Adipocyte (in vitro differentiated cells): Measurements from ENCODE around the gene KDM6A.
"Not testable (repeated sequence)": the region's sequence is repeated elsewhere in the genome, so short reads cannot be mapped to it uniquely, and the experiment has no call there.

Source experiments
- DNase-seq: peaks from one replicate; pipeline ENCODE4 v3.0.0-alpha.2; 2015; ENCODE audit warnings: low read depth
- H3K27me3 ChIP-seq: replicated peaks from 2 replicates; pipeline ENCODE4 v1.7.0; 2013; ENCODE audit warnings: mild to moderate bottlenecking, low read length, moderate library complexity; ENCODE audit not compliant: control insufficient read depth, insufficient read depth
- H3K36me3 ChIP-seq: 2 replicates; pipeline ENCODE4 v1.7.0; 2013; ENCODE audit warnings: low read length, mild to moderate bottlenecking, moderate library complexity; ENCODE audit not compliant: control insufficient read depth, insufficient read depth, severe bottlenecking
- H3K4me1 ChIP-seq: 2 replicates; pipeline ENCODE4 v1.7.0; 2013; ENCODE audit warnings: mild to moderate bottlenecking, low read length, moderate library complexity; ENCODE audit not compliant: control insufficient read depth, insufficient read depth
- H3K4me3 ChIP-seq: 2 replicates; pipeline ENCODE4 v1.7.0; 2013; ENCODE audit warnings: mild to moderate bottlenecking, low read length, moderate library complexity
- H3K9ac ChIP-seq: 2 replicates; pipeline ENCODE4 v1.7.0; 2013; ENCODE audit warnings: mild to moderate bottlenecking, low read length, moderate library complexity
- H3K9me3 ChIP-seq: 2 replicates; pipeline ENCODE4 v1.7.0; 2013; ENCODE audit warnings: mild to moderate bottlenecking, low read length, moderate library complexity; ENCODE audit not compliant: control insufficient read depth

Gene KDM6A

DNA sequence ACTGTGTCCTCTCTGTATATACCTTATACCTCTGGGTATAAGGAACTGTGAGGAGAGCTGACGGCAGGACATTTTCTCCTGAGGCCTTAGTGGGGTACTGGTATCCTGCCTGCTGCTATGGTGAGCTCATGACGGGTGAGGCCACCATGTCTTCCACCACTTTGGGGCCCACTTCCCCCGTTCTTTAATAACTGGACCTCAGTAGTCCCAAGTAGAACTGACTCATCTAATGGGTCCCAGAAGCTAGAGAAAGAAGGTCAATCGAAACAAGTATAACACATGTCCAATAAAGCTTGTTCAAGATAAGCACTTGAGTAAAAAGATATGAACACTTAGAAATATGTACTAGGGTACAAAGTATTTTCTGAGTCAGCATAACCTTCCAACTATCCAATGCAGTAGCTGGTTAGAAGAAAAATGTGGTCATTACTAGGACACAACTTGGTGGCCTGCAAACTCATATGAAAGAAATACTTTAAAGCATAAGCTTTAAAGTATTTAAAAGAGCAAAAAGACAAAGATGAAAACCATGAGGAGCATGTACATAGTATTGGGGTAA is 256.0 kb downstream of the KDM6A start:
- peaks cover 3% of the 10 kb centered on the region for H3K27me3 ChIP-seq
- H3K9me3 ChIP-seq, result peaks cover 32% of the 10 kb centered on the region
- no peaks in the 10 kb centered on the region for H3K4me1 ChIP-seq
- DNase-seq, result no peak
- no peak overlapping the region for H3K9ac ChIP-seq
- no peaks in the 10 kb centered on the region for H3K36me3 ChIP-seq
- H3K4me3 ChIP-seq, result no peak overlapping the region

DNA sequence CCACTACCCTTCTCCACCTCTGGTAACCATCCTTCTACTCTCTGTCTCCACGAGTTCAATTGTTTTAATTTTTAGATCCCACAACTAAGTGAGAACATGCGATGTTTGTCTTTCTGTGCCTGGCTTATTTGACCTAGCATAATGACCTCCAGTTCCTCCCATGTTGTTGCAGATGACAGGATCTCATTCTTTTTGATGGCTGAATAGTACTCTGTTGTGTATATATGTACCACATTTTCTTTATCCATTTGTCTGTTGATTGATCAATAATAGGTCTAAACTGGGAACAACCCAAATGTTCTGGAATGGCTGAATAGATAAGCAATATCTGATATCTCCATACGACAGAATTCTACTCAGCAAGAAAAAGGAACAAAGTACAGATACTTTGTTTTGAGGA is 260.5 kb downstream of the KDM6A start:
- no peak for DNase-seq
- no peak overlapping the region for H3K4me3 ChIP-seq
- H3K36me3 ChIP-seq, result no peaks in the 10 kb centered on the region
- peaks cover 11% of the 10 kb centered on the region for H3K9me3 ChIP-seq
- peaks cover 3% of the 10 kb centered on the region for H3K4me1 ChIP-seq
- H3K27me3 ChIP-seq, result peaks cover 6% of the 10 kb centered on the region
- no peak overlapping the region for H3K9ac ChIP-seq

DNA sequence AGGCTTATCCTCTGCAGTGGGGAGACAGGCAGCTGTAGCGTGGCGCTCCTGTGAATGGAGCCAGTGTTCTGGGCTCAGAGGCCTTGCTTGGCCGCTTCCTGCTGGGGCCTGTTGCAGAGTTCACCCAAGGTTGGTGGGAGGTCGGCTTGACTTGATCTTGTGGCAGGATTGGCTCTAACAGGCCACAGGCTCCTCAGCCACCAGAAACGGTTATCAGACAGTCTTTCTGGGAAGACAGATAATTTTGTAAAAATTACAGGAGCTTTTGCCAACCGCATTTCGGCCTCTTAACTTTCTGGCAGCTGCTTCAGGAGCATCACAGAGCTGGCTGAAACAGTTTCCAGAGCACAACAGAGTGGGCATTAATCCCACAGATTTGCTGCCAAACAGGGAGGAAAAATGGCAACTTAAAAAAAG is 261.3 kb downstream of the KDM6A start:
- Histone ChIP-seq H3K36me3 (no peaks in the 10 kb centered on the region), H3K9ac (no peak overlapping the region), H3K4me1 (peaks cover 3% of the 10 kb centered on the region), H3K9me3 (peaks cover 11% of the 10 kb centered on the region), H3K27me3 (peaks cover 6% of the 10 kb centered on the region), H3K4me3 (no peak overlapping the region)
- no peak for DNase-seq

DNA sequence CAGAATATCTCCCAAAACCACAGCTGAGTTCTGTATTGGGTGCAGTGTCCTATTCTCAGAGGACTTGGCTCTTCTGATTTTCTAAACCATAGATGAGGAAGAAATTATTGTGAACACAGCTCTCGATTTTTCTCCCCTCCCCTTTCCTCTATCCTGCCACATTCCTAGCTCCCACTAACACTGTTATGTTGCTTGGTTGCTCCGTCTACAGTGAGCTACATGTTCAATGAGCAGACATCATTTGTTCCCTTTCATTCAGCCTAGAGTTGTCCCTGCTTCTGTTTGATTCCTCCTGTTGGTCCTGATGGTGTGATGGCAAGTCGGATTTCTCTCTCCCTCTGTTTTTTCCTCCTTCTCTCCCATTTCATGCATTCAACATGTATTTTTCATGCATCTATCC is 261.8 kb downstream of the KDM6A start:
- Histone ChIP-seq H3K4me3 (no peak overlapping the region), H3K27me3 (peaks cover 6% of the 10 kb centered on the region), H3K36me3 (no peaks in the 10 kb centered on the region), H3K4me1 (peaks cover 3% of the 10 kb centered on the region), H3K9ac (no peak overlapping the region), H3K9me3 (peaks cover 11% of the 10 kb centered on the region)
- DNase-seq, result no peak

DNA sequence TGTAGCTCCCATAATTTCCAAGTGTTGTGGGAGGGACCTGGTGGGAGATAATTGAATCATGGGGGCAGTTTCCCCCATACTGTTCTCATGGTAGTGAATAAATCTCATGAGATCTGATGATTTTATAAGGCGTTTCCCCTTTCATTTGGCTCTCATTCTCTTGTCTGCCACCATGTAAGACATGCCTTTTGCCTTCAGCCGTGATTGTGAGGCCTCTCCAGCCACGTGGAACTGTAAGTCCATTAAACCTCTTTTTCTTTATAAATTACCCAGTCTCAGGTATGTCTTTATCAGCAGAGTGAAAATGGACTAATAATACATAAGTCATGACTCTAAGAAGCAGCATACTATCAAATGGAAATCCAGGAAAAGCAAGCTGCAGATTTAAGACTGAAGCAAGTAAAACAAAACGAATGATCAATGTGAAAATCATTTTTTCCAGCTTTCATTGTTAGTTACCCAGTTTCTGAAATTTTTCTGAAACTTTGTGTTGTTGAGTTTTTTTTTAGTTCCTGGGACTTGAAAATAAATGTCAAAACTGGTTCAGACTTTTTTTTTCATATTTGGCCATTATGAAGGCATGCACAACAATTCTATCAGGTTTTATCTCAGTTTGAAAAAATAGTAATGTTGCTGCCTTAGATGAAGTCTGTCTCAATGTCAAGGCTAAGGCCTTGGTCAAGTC is 262.5 kb downstream of the KDM6A start:
- H3K9me3 ChIP-seq, H3K36me3 ChIP-seq, DNase-seq, H3K4me1 ChIP-seq, H3K4me3 ChIP-seq, H3K9ac ChIP-seq: not testable (repeated sequence)
- peaks cover 11% of the 10 kb centered on the region for H3K27me3 ChIP-seq

DNA sequence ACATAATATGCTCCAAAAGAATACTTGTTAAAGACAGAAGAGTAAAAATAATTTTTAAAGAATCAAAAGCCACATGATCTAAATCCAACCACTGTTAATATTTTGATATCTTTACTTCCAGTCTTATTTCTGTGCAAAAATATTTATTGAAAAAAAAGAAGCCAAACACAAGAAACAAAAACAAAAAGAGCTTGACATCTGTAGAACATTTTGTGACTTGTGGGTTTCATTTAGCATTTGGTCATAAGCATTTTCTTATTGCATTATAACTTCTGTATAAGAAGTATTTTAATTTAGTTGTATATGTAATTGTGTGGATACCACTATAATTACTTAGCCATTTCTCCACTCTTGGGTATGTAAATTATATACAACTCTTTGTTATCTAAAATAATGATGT is 264.5 kb downstream of the KDM6A start:
- Histone ChIP-seq H3K9me3 (peaks cover 6% of the 10 kb centered on the region), H3K36me3 (no peaks in the 10 kb centered on the region), H3K4me3 (no peak overlapping the region), H3K4me1 (peaks cover 3% of the 10 kb centered on the region), H3K9ac (no peak overlapping the region), H3K27me3 (peaks cover 11% of the 10 kb centered on the region)
- no peak for DNase-seq

DNA sequence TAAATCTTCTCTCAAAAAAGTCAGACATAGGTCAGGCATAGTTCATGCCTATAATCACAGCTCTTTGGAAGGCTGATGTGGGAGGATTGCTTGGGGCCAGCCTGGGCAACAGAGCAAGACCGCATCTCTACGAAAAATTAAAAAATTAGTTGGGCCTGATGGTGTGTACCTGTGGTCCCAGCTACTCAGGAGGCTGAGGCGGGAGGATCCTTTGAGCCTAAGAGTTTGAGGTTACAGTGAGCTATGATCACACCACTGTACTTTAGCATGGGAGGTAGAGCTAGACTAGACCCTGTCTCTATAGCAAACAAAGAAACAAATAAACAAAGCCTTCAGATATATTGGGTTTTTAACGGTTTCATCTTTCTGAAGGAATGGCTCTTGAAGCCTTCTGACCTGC is 265.5 kb downstream of the KDM6A start:
- H3K9me3 ChIP-seq, result peaks cover 3% of the 10 kb centered on the region
- H3K4me1 ChIP-seq, result peaks cover 3% of the 10 kb centered on the region
- peaks cover 16% of the 10 kb centered on the region for H3K27me3 ChIP-seq
- DNase-seq, result no peak
- H3K4me3 ChIP-seq, result no peak overlapping the region
- H3K36me3 ChIP-seq, result no peaks in the 10 kb centered on the region
- no peak overlapping the region for H3K9ac ChIP-seq

DNA sequence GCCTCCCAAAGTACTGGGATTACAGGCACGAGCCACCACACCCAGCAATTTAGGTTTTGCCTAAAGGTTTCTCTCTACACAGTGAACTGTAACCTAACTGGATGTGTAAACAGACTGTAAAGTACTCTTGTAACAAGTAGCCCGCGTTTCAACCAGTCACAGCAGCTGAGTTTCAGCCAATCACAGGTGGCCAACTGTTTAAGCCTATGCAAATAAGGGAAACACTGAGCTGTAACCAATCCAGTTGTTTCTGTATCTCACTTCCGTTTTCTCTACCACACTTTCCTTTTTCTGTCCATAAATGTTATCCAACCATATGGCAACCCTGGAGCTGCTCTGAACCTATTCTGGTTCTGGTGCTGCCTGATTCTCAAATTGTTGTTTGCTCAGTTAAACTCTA is 267.8 kb downstream of the KDM6A start:
- DNase-seq, result no peak
- Histone ChIP-seq H3K36me3 (no peaks in the 10 kb centered on the region), H3K4me1 (no peaks in the 10 kb centered on the region), H3K9ac (no peak overlapping the region), H3K4me3 (no peak overlapping the region), H3K9me3 (no peaks in the 10 kb centered on the region), H3K27me3 (peaks cover 19% of the 10 kb centered on the region)

DNA sequence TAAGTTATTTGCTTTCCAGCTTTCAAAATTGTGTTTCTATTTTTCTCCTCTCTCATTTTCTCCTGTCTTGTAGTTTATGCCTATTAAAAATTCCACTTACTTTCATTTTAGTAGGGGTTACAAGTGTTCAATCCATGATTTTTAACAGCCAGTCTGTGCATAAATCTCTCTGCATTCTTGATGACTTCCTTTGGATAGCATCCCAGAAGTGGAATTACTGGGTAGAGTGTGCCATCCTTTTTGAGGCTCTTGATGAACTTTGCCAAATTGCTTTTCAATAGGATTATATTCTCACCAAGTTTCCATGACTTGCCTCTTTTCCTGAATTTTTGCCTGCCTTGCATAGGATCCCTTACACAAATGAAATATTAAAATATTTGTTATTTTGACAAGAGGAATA is 269.2 kb downstream of the KDM6A start:
- Histone ChIP-seq H3K9ac (no peak overlapping the region), H3K27me3 (peaks cover 27% of the 10 kb centered on the region), H3K9me3 (no peaks in the 10 kb centered on the region), H3K4me1 (no peaks in the 10 kb centered on the region), H3K4me3 (no peak overlapping the region), H3K36me3 (no peaks in the 10 kb centered on the region)
- DNase-seq, result no peak

DNA sequence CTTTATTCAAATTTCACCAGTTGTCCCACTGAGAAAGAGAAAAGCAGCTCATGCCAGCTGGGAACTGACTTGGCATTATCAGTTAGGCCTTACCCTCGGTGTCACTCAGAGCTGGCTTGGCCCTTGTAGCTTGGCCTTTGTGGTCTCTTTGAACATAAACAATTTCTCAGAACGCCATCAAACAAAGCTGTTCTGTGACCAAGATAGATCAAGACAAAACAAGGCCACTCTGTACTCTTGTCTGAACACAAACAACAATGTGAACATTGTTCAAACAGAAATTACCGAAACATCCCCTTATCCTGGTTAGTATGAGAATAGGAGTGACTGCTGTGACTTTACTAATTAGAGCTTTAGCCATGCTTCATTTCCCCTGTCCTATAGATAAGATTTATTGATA is 270.5 kb downstream of the KDM6A start:
- no peak overlapping the region for H3K9ac ChIP-seq
- no peaks in the 10 kb centered on the region for H3K4me1 ChIP-seq
- peaks cover 28% of the 10 kb centered on the region for H3K27me3 ChIP-seq
- H3K36me3 ChIP-seq, result no peaks in the 10 kb centered on the region
- DNase-seq, result no peak
- H3K9me3 ChIP-seq, result no peaks in the 10 kb centered on the region
- H3K4me3 ChIP-seq, result no peak overlapping the region

DNA sequence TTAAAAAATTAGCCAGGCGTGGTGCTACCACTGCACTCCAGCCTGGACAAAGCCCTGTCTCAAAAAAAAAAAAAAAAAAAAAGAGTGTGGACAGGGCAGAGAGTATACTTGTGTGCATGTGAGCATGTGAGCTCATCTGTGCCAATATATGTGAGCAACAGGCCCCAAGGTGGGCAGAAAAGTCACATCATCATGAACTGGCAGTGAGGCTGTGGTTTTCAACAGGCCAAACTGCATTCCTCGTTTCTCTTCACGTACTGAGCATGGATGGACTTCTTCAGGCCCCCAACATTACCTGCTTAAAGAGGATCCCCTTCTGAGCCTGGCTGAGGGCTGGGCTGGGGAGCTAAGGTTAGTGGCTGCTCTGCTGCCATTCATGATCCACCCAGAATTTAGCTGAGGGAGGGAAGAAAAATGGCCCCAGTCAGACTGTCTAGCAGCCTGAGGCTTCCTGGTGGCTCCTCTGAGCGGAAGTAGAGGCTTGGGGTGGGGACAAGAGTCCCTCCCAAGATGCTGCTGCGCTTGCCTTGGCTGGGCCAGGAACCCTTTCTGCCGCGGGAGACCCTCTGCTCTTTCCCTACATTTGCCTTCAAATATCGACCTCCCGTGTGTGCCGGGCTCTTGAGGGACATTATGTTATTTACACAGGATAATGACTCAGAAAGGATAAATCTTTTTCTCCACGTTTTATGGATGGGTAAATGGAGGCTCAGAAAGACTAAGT is 272.7 kb downstream of the KDM6A start:
- Histone ChIP-seq H3K4me1 (no peaks in the 10 kb centered on the region), H3K4me3 (no peak overlapping the region), H3K36me3 (no peaks in the 10 kb centered on the region), H3K9me3 (no peaks in the 10 kb centered on the region), H3K27me3 (peaks cover 41% of the 10 kb centered on the region), H3K9ac (no peak overlapping the region)
- DNase-seq, result no peak
